GM12891 (cell line): ENCODE measurements around the gene HOXC9.

Experiments used
- POLR2AphosphoS5 ChIP-seq: IDR thresholded peaks from 2 replicates; pipeline ENCODE4 v1.6.1; 2011; ENCODE audit warnings: low read depth, low read length, control low read depth
- TAF1 ChIP-seq: IDR thresholded peaks from 2 replicates; pipeline ENCODE4 v1.6.1; 2011; ENCODE audit warnings: low read depth, low read length, control low read depth

- no peak for TF ChIP-seq POLR2AphosphoS5
- no peak for TF ChIP-seq TAF1
Measured at GRCh38 chr12:54047160-54047963, 47.4 kb downstream of the HOXC9 start.
